ENCODE measurements around the gene TRAPPC10.
"Not testable (repeated sequence)": the region's sequence is repeated elsewhere in the genome, so short reads cannot be mapped to it uniquely, and the experiment has no call there.

TRAPPC10 gene

GRCh38 chr21:44089001-44089911 is 77.1 kb downstream of the TRAPPC10 start:
- DNase-seq (ENCODE audit: low spot score), result no peak

GRCh38 chr21:44090325-44090724 is 78.2 kb downstream of the TRAPPC10 start:
- no peak for DNase-seq (ENCODE audit: low spot score)

- no peak for DNase-seq (ENCODE audit: low spot score)
Observed at GRCh38 chr21:44092211-44092610, 80.1 kb downstream of the TRAPPC10 start.

GRCh38 chr21:44093761-44094160 is 81.7 kb downstream of the TRAPPC10 start:
- no peak for DNase-seq (ENCODE audit: low spot score)

GRCh38 chr21:44094832-44095231 is 82.7 kb downstream of the TRAPPC10 start:
- DNase-seq (ENCODE audit: low spot score), result no peak

GRCh38 chr21:44098507-44098906 is 86.4 kb downstream of the TRAPPC10 start:
- DNase-seq (ENCODE audit: low spot score), result not testable (repeated sequence)

- not testable (repeated sequence) for DNase-seq (ENCODE audit: low spot score)
Observed at GRCh38 chr21:44098964-44099363, 86.9 kb downstream of the TRAPPC10 start.

GRCh38 chr21:44107026-44107501 is 95.0 kb downstream of the TRAPPC10 start, which contains the start of gene PWP2:
PWP2 (plus strand) TSS chr21:44107399; CDS start chr21:44107417, 18 bp downstream.
- DNase-seq (ENCODE audit: low spot score), result not testable (repeated sequence)

GRCh38 chr21:44107589-44107988 is 95.5 kb downstream of the TRAPPC10 start:
- DNase-seq (ENCODE audit: low spot score), result not testable (repeated sequence)

- DNase-seq (ENCODE audit: low spot score), result not testable (repeated sequence)
Observed at GRCh38 chr21:44113702-44114371, 101.7 kb downstream of the TRAPPC10 start.

GRCh38 chr21:44122131-44122530 is 110.0 kb downstream of the TRAPPC10 start:
- not testable (repeated sequence) for DNase-seq (ENCODE audit: low spot score)

GRCh38 chr21:44127827-44128226 is 115.7 kb downstream of the TRAPPC10 start:
- not testable (repeated sequence) for DNase-seq (ENCODE audit: low spot score)

GRCh38 chr21:44133715-44134057 is 121.6 kb downstream of the TRAPPC10 start:
- not testable (repeated sequence) for DNase-seq (ENCODE audit: low spot score)

GRCh38 chr21:44134732-44135131 is 122.6 kb downstream of the TRAPPC10 start:
- not testable (repeated sequence) for DNase-seq (ENCODE audit: low spot score)

- DNase-seq (ENCODE audit: low spot score), result not testable (repeated sequence)
Observed at GRCh38 chr21:44138039-44138438, 125.9 kb downstream of the TRAPPC10 start.

GRCh38 chr21:44139787-44140551 is 127.9 kb downstream of the TRAPPC10 start:
- not testable (repeated sequence) for DNase-seq (ENCODE audit: low spot score)

- DNase-seq (ENCODE audit: low spot score), result not testable (repeated sequence)
Observed at GRCh38 chr21:44140552-44140932, 128.4 kb downstream of the TRAPPC10 start.

- not testable (repeated sequence) for DNase-seq (ENCODE audit: low spot score)
Observed at GRCh38 chr21:44142470-44142869, 130.4 kb downstream of the TRAPPC10 start.

GRCh38 chr21:44143380-44143779 is 131.3 kb downstream of the TRAPPC10 start:
- not testable (repeated sequence) for DNase-seq (ENCODE audit: low spot score)

- not testable (repeated sequence) for DNase-seq (ENCODE audit: low spot score)
Observed at GRCh38 chr21:44143996-44144395, 131.9 kb downstream of the TRAPPC10 start.

- not testable (repeated sequence) for DNase-seq (ENCODE audit: low spot score)
Observed at GRCh38 chr21:44144784-44145602, 132.9 kb downstream of the TRAPPC10 start.

Measured in COLO829 (cell line).